HS-27A (cell line): ENCODE measurements around the gene IL32.
"Not testable (repeated sequence)": the region's sequence is repeated elsewhere in the genome, so short reads cannot be mapped to it uniquely, and the experiment has no call there.

Experiments
- DNase-seq: peaks from one replicate; pipeline ENCODE4 v3.0.0-alpha.2; 2012; ENCODE audit warnings: low read depth, missing footprints

The IL32 gene

DNA sequence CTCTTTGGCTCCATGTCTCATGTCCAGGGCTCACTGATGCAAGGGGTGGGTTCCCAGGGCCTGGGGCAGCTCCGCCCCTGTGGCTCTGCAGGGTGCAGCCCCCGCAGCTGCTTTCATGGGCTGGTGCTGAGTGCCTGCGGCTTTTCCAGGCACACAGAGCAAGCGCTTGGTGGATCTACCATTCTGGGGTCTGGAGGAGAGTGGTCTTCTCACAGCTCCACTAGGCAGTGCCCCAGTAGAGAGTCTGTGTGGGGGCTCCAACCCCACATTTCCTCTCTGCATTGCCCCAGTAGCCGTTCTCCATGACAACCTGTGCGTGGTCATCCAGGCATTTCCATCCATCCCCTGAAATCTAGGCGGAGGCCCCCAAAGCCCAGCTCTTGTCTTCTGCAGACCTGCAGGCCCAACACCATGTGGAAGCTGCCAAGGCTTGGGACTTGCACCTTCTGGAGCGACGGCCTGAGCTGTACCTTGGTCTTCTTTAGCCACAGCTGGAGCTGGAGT lies 5.2 kb downstream of the IL32 start:
- DNase-seq: no peak

DNA sequence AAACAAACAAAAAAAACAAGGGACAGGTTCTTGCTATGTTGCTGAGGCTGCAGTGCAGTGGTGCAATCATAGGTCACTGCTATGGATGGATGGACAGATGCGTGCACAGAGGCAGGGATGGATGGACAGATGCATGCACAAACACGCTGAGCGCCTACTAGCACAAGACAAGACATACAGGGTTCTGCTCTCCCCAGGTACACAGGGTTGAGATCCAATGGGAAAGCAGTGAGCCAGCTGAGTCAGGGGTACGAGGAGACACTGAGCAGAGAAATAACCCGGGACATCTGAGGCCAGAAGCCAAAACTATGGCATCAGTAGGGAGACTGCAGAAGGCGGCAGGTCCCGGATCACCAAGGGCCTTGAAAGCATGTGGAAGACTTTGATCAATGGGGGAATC lies 6.2 kb downstream of the IL32 start:
- DNase-seq: no peak

DNA sequence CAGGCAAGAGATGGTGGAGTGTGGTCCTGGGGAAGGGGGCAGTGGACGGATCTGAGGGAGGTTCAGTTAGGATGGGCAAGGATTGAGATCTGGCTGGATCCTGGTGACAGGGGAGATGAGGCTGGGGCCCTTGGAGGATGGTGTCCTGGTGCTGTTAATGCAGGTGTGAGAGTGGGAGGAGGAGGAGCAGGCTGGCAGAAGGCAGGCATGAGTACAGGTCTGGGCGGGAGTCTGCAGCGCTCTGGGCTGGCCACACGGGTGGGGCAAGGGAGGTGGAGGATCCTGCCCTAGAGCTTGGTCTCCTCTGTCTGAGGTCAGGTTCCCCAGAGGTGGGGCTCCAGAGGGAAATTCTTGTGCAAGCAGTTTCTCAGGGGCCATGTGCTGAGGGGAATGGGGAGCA lies 6.7 kb downstream of the IL32 start:
- not testable (repeated sequence) for DNase-seq

DNA sequence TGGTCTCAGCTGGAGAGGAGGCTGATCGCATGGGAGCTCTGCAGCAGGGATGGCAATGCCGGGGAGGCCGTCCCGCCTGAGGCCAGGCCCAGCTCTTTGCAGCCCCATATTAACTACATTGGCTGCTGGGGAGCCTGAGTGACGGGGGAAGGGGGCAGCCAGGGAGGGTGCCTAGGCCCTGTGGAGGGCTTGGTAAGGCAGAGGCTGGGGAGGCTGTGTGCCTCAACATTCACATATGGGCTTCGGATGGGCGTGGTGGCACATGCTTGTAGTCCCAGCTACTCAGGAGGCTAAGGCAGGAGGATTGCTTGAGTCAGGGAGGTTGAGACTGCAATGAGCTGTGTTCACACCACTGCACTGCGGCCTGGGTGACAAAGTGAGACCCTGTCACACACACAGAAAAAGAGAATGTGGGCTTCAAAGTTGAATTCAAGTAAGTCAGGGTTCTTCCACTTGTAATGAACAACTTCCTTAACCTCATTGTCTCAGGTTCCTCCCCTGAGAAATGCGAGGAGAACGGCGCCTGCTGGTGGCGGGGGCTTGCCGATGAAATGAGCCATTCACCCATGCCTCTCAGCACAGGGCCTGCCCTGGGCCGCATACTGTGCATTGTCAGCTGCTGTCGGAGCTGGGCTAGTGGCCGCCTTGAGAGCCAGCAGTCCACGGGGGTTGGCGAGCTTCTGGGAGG lies 7.3 kb downstream of the IL32 start:
- not testable (repeated sequence) for DNase-seq

DNA sequence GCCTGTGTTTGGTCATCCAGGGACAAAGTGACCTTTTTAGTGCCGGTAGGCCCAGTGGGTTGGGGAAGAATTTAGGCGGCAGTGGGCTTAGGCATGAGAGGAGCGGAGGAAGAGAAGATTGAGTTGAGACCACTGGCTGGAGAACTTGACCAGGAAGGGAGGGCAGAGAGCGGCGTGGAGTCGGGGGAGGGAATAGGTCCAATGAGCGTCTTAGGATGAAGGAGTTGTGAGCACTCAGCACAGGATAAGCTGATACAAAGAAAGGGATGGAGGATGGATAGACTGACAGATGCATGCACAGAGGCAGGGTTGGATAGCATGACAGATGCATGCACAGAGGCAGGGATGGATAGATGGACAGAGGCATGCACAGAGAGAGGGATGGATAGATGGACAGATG lies 8.0 kb downstream of the IL32 start:
- no peak for DNase-seq

DNA sequence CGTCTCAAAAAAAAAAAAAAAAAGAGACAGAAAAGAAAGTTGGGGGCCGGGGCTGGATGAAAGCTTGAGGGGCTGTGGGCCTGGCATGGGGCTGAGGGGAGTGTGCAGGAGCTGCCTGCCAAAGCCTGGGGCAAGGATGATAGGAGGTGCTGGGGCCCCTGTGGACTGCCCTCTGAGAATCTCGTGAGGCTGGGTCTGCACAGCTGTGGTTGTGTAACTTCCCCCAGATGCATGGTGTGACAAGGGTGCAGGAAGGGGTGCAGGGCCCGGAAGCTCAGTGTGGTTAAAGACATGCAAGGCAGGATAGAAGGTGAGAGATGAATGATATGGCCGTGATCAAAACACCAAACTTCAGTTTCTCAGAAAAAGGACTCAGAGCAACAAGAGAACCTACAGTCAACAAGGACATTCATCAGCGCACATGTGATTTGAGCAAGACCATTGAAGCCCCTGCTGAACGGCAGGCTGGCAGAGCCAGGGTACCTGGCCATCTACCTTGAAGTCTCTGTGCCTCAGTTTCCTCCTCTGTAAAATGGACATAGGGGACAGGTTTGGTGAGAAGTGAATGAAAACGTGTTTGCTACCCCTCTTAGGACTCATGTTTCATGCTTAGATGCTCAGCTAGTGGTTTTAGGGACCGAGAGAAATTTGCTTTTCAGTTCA lies 9.6 kb downstream of the IL32 start:
- DNase-seq: no peak

DNA sequence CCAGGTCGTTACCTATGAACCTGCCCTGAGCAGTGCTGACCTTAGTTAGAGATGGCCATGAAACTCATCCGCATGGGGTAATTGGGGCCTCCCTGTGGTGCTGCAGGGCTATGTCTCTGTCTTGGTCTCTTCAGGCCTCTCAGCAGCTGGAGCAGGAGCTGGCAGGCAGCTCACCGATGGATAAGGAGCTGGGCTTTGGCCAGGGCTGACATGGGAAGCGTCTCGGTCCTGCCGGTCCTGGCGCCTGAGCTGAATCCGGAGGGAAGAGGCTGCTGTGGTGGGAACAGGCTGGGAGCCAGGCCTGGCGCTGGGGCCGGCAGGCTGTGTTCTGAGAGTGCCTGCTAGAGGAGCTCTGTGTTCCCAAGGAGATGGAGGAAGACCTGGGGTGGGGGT lies 10.1 kb downstream of the IL32 start:
- no peak for DNase-seq

DNA sequence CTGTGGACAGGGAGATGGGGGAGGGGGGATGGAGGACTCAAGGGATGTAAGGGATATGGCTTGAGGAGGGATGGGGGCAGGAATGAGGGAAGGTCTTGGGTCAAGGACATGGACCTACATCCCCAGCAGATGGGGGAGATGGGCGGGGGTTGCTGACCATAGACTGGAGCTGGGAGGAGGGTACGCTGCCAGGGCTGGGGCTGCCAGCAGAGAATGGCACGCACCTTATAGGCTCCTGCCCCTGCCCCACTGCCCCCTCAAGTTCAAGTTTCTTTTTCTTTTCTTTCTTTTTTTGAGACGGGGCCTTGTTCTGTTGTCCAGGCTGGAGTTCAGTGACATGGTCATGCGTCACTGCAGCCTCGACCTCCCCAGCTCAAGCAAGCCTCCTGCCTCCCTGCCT lies 10.5 kb downstream of the IL32 start:
- not testable (repeated sequence) for DNase-seq

DNA sequence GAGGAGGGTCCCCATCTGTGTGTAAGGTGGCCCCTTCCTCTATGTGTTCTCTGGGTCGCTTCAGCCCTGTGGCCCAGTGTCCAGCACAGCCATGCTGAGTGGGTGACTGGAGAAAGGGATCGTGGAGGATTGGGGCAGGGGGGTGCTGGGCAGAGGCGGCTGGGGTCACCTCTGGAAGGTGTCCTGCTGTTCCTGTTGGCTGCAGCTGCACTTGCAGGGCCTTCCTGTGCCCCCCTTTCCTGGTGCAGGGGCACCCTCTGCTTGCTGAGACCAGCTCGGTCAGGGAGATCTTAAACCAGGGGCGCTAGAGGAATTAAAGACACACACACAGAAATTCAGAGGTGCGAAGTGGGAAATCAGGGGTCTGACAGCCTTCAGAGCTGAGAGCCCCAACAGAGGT lies 11.1 kb downstream of the IL32 start:
- DNase-seq: no peak

DNA sequence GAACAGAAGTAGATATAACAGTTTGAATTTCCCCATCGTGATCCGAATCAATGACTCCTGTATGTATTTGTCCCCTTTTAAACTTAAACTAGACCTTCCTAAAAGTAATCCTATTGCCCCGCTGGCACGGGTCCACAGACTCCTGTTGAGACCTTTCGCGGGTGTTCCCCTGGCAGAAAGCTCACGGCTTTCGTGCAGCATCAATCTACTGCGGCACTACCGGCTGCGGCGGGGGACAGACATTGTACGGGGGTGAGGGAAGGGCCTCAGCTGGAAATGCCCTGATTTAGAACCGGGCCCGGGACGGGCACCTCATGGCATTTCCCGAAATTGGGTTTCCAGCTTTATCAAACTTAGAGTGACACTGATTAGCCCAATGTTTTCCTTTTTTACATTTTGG lies 14.6 kb downstream of the IL32 start:
- no peak for DNase-seq

DNA sequence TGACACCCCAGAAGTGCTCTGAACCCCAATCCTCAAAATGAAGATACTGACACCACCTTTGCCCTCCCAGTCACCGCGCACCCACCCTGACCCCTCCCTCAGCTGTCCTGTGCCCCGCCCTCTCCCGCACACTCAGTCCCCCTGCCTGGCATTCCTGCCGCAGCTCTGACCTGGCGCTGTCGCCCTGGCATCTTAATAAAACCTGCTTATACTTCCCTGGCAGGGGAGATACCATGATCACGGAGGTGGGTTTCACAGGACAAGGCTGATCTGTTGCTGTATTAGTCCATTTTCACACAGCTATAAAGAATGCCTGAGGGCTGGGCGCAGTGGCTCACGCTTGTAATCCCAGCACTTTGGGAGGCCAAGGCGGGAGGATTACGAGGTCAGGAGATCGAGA lies 16.5 kb downstream of the IL32 start:
- not testable (repeated sequence) for DNase-seq

DNA sequence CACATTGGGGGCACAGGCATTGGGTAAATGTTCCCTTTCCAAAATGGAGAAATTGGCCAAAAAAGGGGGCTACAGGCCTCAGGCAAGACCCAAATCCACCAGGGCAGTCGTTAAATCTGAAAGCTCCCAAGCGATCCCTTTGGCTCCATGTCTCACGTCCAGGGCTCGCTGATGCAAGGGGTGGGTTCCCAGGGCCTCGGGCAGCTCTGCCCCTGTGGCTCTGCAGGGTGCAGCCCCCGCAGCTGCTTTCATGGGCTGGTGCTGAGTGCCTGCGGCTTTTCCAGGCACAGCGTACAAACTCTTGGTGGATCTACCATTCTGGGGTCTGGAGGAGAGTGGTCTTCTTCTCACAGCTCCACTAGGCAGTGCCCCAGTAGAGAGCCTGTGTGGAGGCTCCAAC lies 18.0 kb downstream of the IL32 start:
- not testable (repeated sequence) for DNase-seq

DNA sequence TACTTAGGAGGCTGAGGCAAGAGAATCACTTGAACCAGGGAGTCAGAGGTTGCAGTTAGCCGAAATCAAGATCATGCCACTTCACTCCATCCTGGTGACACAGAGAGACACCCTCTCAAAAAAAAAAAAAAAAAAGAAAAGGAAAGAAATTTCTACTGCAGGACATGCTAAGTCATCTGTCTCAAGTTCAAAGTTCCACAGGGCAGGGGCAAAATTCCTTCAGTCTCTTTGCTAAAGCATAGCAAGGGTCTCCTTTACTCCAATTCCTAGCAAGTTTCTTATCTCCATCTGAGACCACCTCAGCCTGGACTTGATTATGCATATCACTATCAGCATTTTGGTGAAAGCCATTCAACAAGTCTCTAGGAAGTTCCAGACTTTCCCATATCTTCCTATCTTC lies 19.1 kb downstream of the IL32 start:
- no peak for DNase-seq

DNA sequence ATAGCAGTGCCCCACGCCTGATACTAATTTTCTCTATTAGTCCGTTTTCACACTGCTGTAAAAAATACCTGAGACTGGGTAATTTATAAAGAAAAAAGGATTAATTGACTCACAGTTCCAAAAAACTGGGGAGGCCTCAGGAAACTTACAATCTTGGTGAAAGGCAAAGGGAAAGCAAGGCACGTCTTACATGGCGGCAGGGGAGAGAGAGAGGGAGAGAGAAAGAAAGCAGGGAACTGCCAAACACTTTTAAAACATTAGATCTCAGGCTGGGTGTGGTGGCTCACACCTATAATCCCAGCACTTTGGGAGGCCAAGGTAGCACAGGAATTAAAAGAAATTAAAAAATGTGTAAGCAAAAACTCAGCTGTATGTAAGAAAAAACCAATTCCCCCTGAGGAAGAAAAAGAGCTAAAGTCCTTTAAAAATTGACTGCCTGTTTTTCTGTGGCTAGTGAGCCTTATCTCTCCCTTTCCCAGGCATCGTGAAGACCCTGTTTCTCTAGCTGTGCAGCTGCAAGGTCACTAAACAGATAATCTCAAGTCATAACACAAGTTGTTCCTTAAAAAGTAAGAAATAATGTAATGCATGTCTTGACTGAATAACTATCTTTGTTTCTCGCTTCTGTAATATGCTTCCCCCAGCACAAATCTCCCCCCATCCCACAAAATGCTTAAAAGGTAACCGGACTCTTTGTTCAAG lies 19.7 kb downstream of the IL32 start:
- DNase-seq: no peak

DNA sequence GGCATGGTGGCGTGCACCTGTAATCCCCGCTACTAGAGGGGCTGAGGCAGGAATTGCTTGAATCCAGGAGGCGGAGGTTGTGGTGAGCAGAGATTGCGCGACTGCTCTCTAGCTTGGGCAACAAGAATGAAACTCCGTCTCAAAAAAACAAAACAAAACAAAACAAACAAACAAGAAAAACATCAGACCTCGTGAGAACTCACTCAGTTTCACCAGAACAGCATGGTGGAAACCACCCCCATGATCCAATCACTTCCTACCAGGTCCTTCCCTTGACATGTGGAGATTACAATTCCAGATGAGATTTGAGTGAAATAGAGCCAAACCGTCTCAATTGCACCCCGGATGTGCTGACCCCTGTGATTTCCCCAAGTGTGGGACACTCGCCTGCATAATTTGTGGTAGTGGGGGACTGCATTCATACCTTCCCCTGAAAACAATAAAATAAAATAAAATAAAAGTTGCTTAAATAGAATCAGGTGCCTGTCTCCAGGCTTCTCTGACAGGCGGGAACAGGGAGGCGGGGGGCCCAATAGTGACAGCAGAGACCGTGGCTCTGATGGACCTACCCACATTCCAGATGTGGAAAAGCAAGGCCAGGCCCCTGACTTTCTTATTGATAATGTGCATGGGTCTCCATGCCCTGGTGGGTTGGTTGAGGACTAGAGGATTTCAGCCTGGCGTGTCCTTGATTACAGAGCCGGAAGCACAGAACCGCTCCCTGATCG lies 20.6 kb downstream of the IL32 start:
- no peak for DNase-seq

DNA sequence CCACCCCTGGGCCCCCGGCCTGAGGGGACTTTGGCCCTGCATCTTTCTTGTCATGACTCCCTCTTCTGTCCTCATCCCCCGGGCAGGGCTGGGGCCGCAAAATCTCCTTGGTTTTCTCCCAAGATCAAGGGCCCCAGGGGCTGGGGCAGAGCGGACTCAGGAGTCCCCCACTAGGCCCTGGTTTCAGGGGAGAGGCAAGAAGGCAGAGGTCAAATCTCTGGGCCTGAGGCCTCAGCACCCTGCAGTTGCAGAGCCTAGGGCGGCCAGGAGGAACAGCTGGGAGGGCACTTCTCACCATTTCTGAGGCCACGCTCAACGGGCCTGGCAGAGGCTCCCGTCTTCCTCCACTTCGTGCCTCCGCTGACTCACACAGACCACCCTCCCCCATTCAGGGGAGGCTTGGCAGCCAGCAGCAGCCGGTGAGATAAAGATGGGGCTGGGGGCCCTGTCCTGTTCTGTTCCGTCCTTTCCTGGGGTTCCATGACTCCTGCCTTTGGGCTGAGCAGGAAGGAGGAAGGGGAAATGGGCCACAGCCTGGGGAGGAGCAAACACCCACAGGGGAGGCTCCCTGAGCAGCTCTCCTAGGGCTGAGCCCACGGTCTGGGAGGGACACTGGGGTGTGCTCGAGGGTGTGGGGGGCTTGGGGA lies 21.3 kb downstream of the IL32 start:
- no peak for DNase-seq

DNA sequence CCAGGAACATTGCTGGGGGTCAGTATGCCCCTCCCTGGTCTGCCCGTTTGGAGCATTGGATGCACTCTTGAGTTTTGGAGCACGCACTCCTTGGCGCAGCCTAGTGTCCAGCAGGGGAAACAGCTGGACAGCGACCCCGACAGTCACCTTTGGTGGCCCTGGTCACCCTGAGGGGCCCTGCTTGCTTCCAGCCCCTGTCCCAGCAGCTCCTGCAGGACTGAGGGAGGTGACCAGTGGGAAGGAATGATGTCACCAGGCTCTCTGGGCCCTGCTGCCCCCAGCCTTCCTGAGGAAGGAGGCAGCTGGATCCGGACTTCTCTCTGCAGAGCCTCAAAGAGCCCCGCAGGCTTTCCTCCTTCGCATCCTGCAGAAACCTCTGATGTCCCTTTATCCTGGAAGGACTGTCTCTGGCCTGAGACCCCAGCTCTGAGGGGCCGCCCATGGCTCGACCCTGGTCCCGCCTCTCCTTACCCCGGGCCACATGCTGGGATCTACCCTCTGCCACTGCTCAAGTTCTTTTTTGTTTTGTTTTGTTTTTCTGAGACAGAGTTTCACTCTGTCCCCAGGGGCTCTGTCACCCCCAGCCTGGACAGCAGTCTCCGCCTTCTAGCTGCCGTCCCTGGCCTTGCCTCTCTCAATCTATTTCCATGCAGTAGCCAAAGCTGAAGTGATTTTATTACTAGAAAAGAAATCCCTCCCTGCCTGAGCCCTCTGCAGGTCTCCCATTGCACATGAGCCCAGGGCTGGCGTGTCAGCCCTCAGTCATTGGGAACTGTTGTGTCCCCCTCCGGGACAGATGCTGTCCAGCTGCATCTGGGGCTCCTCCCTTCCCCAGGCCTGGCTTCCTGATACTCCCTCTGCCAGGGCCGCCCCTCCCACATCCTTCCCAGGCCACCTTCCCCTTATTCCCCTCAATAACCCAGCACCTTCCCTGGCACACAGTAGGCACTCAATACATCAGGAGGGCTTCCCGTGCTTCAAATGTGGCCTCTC lies 22.1 kb downstream of the IL32 start:
- DNase-seq: no peak

DNA sequence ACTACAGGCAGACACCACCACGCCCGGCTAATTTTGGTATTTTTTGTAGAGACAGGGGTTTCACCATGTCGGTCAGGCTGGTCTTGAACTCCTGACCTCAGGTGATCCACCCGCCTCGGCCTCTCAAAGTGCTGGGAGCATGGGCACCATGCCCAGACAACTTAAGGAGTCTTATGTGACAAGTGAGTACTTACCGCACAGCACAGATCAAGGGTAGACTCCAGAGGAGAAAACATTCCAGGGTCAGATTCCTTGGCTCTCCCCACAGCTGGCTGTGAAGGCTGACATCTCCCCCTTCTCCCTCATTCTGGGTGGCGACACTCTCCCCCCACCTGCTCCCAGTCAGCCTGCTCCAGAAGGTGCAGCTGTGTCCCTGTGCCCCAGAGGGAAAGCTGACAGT lies 23.0 kb downstream of the IL32 start:
- DNase-seq: no peak

DNA sequence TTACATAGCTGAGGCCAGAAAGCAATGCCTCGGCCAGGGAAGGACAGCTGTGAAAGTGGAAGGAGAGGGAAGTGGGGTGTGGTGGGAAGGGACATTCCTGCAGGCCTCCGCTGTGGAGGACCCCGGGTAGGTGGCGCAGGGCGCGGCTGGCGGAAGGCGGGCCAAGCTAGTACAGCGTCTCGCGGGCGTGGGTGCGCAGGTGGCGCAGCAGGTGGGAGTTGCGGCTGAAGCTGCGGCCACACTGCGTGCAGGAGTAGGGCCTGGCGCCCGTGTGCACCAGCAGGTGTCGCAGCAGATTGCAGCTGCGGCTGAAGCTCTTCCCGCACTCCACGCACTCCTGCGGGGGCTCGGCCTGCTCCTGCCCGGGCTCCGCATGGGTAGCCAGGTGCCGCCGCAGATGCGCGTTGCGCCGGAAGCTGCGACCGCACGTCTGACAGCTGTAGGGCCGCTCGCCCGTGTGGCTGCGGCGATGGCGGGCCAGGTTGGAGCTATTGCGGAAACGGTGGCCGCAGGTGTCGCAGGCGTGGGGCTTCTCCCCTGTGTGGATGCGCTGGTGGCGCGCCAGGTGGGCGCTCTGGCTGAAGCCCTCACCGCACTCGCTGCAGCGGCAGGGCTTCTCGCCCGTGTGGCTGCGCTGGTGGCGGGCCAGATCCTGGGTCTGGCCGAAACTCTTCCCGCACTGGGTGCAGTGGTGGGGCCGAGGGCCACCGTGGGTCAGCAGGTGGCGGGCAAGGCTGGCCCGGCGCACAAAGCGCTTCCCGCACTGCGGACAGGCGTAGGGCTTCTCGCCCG lies 23.7 kb downstream of the IL32 start:
- DNase-seq: no peak
